ENCODE data around the gene ZFP64.
"Not testable (repeated sequence)": the region's sequence is repeated elsewhere in the genome, so short reads cannot be mapped to it uniquely, and the experiment has no call there.

ZFP64 gene

GRCh38 chr20:52217689-52218395 is 26.3 kb upstream of the ZFP64 start:
- Mint-ChIP-seq H3K4me1 (no peaks in the 10 kb centered on the region), H3K27ac (no peak overlapping the region), H3K27me3 (peaks cover 10% of the 10 kb centered on the region), H3K36me3 (peaks cover 3% of the 10 kb centered on the region), H3K4me3 (no peak overlapping the region), H3K9me3 (peaks cover 12% of the 10 kb centered on the region)
- ATAC-seq (ENCODE audit: low read depth) (no peak), DNase-seq (ENCODE audit: low spot score in 2 of 2) (no peak)

GRCh38 chr20:52213995-52214394 is 22.4 kb upstream of the ZFP64 start:
- H3K4me3 Mint-ChIP-seq, result no peak overlapping the region
- no peaks in the 10 kb centered on the region for H3K36me3 Mint-ChIP-seq
- H3K27ac Mint-ChIP-seq, result no peak overlapping the region
- H3K27me3 Mint-ChIP-seq, result peaks cover 10% of the 10 kb centered on the region
- H3K4me1 Mint-ChIP-seq, result peaks cover under 1% of the 10 kb centered on the region
- H3K9me3 Mint-ChIP-seq, result peaks cover 16% of the 10 kb centered on the region
- DNase-seq (ENCODE audit: low spot score in 2 of 2), result no peak
- ATAC-seq (ENCODE audit: low read depth), result no peak

GRCh38 chr20:52212943-52213342 is 21.4 kb upstream of the ZFP64 start:
- H3K4me1 Mint-ChIP-seq, result peaks cover 5% of the 10 kb centered on the region
- peaks cover 12% of the 10 kb centered on the region for H3K27me3 Mint-ChIP-seq
- no peak overlapping the region for H3K4me3 Mint-ChIP-seq

GRCh38 chr20:52210037-52210990 is 18.7 kb upstream of the ZFP64 start:
- Mint-ChIP-seq H3K4me3 (no peak overlapping the region), H3K9me3 (peaks cover 12% of the 10 kb centered on the region), H3K27me3 (peaks cover 11% of the 10 kb centered on the region), H3K27ac (no peak overlapping the region), H3K36me3 (no peaks in the 10 kb centered on the region), H3K4me1 (peaks cover 5% of the 10 kb centered on the region)
- DNase-seq (ENCODE audit: low spot score in 2 of 2), result no peak
- ATAC-seq (ENCODE audit: low read depth), result no peak

More at GRCh38 chr20:52212943-52213342, 21.4 kb upstream of the ZFP64 start:
- ATAC-seq (ENCODE audit: low read depth) (no peak), DNase-seq (ENCODE audit: low spot score in 2 of 2) (no peak)
- peaks cover 18% of the 10 kb centered on the region for H3K9me3 Mint-ChIP-seq
- H3K36me3 Mint-ChIP-seq, result no peaks in the 10 kb centered on the region
- no peak overlapping the region for H3K27ac Mint-ChIP-seq

- no peaks in the 10 kb centered on the region for H3K36me3 Mint-ChIP-seq
- peaks cover 5% of the 10 kb centered on the region for H3K4me1 Mint-ChIP-seq
- H3K27ac Mint-ChIP-seq, result no peak overlapping the region
- peaks cover 13% of the 10 kb centered on the region for H3K27me3 Mint-ChIP-seq
- no peak overlapping the region for H3K4me3 Mint-ChIP-seq
- no peak for ATAC-seq (ENCODE audit: low read depth)
- peaks cover 13% of the 10 kb centered on the region for H3K9me3 Mint-ChIP-seq
- DNase-seq (ENCODE audit: low spot score in 2 of 2), result no peak
Observed at GRCh38 chr20:52209154-52209571, 17.6 kb upstream of the ZFP64 start.

GRCh38 chr20:52207020-52207810 is 15.6 kb upstream of the ZFP64 start:
- Mint-ChIP-seq H3K4me1 (peaks cover 5% of the 10 kb centered on the region), H3K9me3 (peaks cover 10% of the 10 kb centered on the region), H3K27me3 (peaks cover 10% of the 10 kb centered on the region), H3K27ac (no peak overlapping the region), H3K4me3 (no peak overlapping the region), H3K36me3 (no peaks in the 10 kb centered on the region)
- no peak for ATAC-seq (ENCODE audit: low read depth)
- DNase-seq (ENCODE audit: low spot score in 2 of 2), result no peak

GRCh38 chr20:52204136-52204535 is 12.6 kb upstream of the ZFP64 start:
- Mint-ChIP-seq H3K9me3 (peaks cover 4% of the 10 kb centered on the region), H3K4me3 (no peak overlapping the region), H3K27me3 (peaks cover 10% of the 10 kb centered on the region), H3K27ac (no peak overlapping the region), H3K4me1 (peaks cover 5% of the 10 kb centered on the region), H3K36me3 (no peaks in the 10 kb centered on the region)
- DNase-seq (ENCODE audit: low spot score in 2 of 2) (no peak), ATAC-seq (ENCODE audit: low read depth) (no peak)

GRCh38 chr20:52201395-52201794 is 9.8 kb upstream of the ZFP64 start:
- ATAC-seq (ENCODE audit: low read depth), result no peak
- H3K4me3 Mint-ChIP-seq, result no peak overlapping the region
- peaks cover 3% of the 10 kb centered on the region for H3K27me3 Mint-ChIP-seq
- H3K36me3 Mint-ChIP-seq, result no peaks in the 10 kb centered on the region
- no peak overlapping the region for H3K27ac Mint-ChIP-seq
- no peaks in the 10 kb centered on the region for H3K4me1 Mint-ChIP-seq
- H3K9me3 Mint-ChIP-seq, result peaks cover 1% of the 10 kb centered on the region
- DNase-seq (ENCODE audit: low spot score in 2 of 2), result no peak

GRCh38 chr20:52200870-52201269 is 9.3 kb upstream of the ZFP64 start:
- no peak for ATAC-seq (ENCODE audit: low read depth)
- peaks cover 1% of the 10 kb centered on the region for H3K9me3 Mint-ChIP-seq
- H3K36me3 Mint-ChIP-seq, result no peaks in the 10 kb centered on the region
- H3K27ac Mint-ChIP-seq, result no peak overlapping the region
- no peak overlapping the region for H3K4me3 Mint-ChIP-seq
- peaks cover 3% of the 10 kb centered on the region for H3K27me3 Mint-ChIP-seq
- DNase-seq (ENCODE audit: low spot score in 2 of 2), result no peak
- H3K4me1 Mint-ChIP-seq, result no peaks in the 10 kb centered on the region

GRCh38 chr20:52196845-52197244 is 5.3 kb upstream of the ZFP64 start:
- no peaks in the 10 kb centered on the region for H3K36me3 Mint-ChIP-seq
- H3K27ac Mint-ChIP-seq, result no peak overlapping the region
- peaks cover 3% of the 10 kb centered on the region for H3K4me1 Mint-ChIP-seq
- no peaks in the 10 kb centered on the region for H3K9me3 Mint-ChIP-seq
- no peak overlapping the region for H3K4me3 Mint-ChIP-seq
- no peaks in the 10 kb centered on the region for H3K27me3 Mint-ChIP-seq
- no peak for ATAC-seq (ENCODE audit: low read depth)
- DNase-seq (ENCODE audit: low spot score in 2 of 2), result no peak

- no peak for DNase-seq (ENCODE audit: low spot score in 2 of 2)
Observed at GRCh38 chr20:52193886-52194545, 2.4 kb upstream of the ZFP64 start.

GRCh38 chr20:52193133-52193532 is 1.6 kb upstream of the ZFP64 start:
- Mint-ChIP-seq H3K9me3 (no peaks in the 10 kb centered on the region), H3K27me3 (no peaks in the 10 kb centered on the region), H3K36me3 (no peaks in the 10 kb centered on the region), H3K27ac (peak overlapping the region; percentile 56), H3K4me3 (peak overlapping the region; percentile 86), H3K4me1 (peaks cover 5% of the 10 kb centered on the region)
- DNase-seq (ENCODE audit: low spot score in 2 of 2) (no peak), ATAC-seq (ENCODE audit: low read depth) (no peak)

More at GRCh38 chr20:52193886-52194545, 2.4 kb upstream of the ZFP64 start:
- Mint-ChIP-seq H3K4me1 (peaks cover 5% of the 10 kb centered on the region), H3K36me3 (no peaks in the 10 kb centered on the region), H3K9me3 (no peaks in the 10 kb centered on the region), H3K27me3 (no peaks in the 10 kb centered on the region), H3K27ac (no peak overlapping the region), H3K4me3 (no peak overlapping the region)
- no peak for ATAC-seq (ENCODE audit: low read depth)

GRCh38 chr20:52192719-52193007 is 1.1 kb upstream of the ZFP64 start:
- H3K4me3 Mint-ChIP-seq, result peak overlapping the region; percentile 86
- H3K4me1 Mint-ChIP-seq; H3K27me3 Mint-ChIP-seq; H3K9me3 Mint-ChIP-seq; DNase-seq (ENCODE audit: low spot score in 2 of 2); H3K36me3 Mint-ChIP-seq; ATAC-seq (ENCODE audit: low read depth): not testable (repeated sequence)
- H3K27ac Mint-ChIP-seq, result peak overlapping the region; percentile 56

Measured in memory B cell (primary cell).